Activated T-helper 1 cell treated with anti-CD3 and anti-CD28 coated beads, Interleukin-12 subunit alpha, Interleukin-12 subunit beta, Interleukin-2, Interleukin-4 antibody, amounts not matched to agents 30 ng/mL and 10 ng/mL and 1 ng/mL, durations not matched to agents 14 hours and 24 hours and 36 hours (primary cell): ENCODE measurements around the gene CUBN. TPM values are rescaled to one million over a fixed set of nuclear protein-coding genes. Genes with fewer than 3 reads are reported as not detected.

Experiments used
- DNase-seq: peaks from one replicate; pipeline ENCODE4 v3.0.0; 2021; ENCODE audit warnings: low spot score
- H3K27ac Mint-ChIP-seq: one replicate; pipeline ENCODE4 v1.8.0; 2021; ENCODE audit warnings: mild to moderate bottlenecking, mixed read lengths
- H3K27me3 Mint-ChIP-seq: one replicate; pipeline ENCODE4 v1.8.0; 2022; ENCODE audit warnings: mild to moderate bottlenecking, moderate library complexity, mixed read lengths; ENCODE audit not compliant: insufficient read depth
- H3K36me3 Mint-ChIP-seq: one replicate; pipeline ENCODE4 v1.8.0; 2021; ENCODE audit warnings: low read depth, mixed read lengths
- H3K4me1 Mint-ChIP-seq: one replicate; pipeline ENCODE4 v1.8.0; 2021; ENCODE audit warnings: low read depth, mixed read lengths
- H3K4me3 Mint-ChIP-seq: one replicate; pipeline ENCODE4 v1.8.0; 2021; ENCODE audit warnings: mild to moderate bottlenecking, moderate library complexity, mixed read lengths
- H3K9me3 Mint-ChIP-seq: one replicate; pipeline ENCODE4 v1.8.0; 2021; ENCODE audit warnings: mixed read lengths
- intact Hi-C: fragments of 100-400 bp; cut with micrococcal nuclease; formaldehyde crosslinking; loops from one replicate; pipeline ENCODE4 v1.15.1; 2024
- total RNA-seq: library from RNA; stranded (reverse); gene quantifications from 2 replicates; pipeline ENCODE4 v1.2.3, GENCODE V29; 2022

Gene CUBN
- total RNA-seq, 1 donor from 2014 or later: 0.21 TPM

GRCh38 chr10:16904639-16905061 lies 225.0 kb downstream of the CUBN start:
- Mint-ChIP-seq H3K4me1 (peaks cover 9% of the 10 kb centered on the region), H3K36me3 (no peaks in the 10 kb centered on the region), H3K4me3 (no peak overlapping the region), H3K9me3 (no peaks in the 10 kb centered on the region), H3K27me3 (peaks cover 7% of the 10 kb centered on the region), H3K27ac (no peak overlapping the region)
- intact Hi-C loops: loop anchor here (5.0 kb wide), 1 partner anchor 353 kb away; no protein-coding TSS in a partner anchor
- no peak for DNase-seq

- Mint-ChIP-seq H3K9me3 (no peaks in the 10 kb centered on the region), H3K4me1 (peaks cover 9% of the 10 kb centered on the region)
- intact Hi-C loops: no loop called here
These were observed 225.6 kb downstream of the CUBN start for GRCh38 chr10:16904049-16904448.

GRCh38 chr10:16902606-16903005 lies 227.0 kb downstream of the CUBN start:
- intact Hi-C loops: loop anchor here (1.0 kb wide), 4 partner anchors 100 to 325 kb away; no protein-coding TSS in a partner anchor
- peaks cover 9% of the 10 kb centered on the region for H3K4me1 Mint-ChIP-seq
- H3K4me3 Mint-ChIP-seq: no peak overlapping the region
- no peaks in the 10 kb centered on the region for H3K9me3 Mint-ChIP-seq
- DNase-seq: peak; percentile 24
- peaks cover 5% of the 10 kb centered on the region for H3K27me3 Mint-ChIP-seq
- no peak overlapping the region for H3K27ac Mint-ChIP-seq
- no peaks in the 10 kb centered on the region for H3K36me3 Mint-ChIP-seq

More at GRCh38 chr10:16904049-16904448, 225.6 kb downstream of the CUBN start:
- H3K36me3 Mint-ChIP-seq: no peaks in the 10 kb centered on the region
- DNase-seq: no peak
- H3K27me3 Mint-ChIP-seq: peaks cover 7% of the 10 kb centered on the region
- no peak overlapping the region for H3K4me3 Mint-ChIP-seq
- no peak overlapping the region for H3K27ac Mint-ChIP-seq

- Mint-ChIP-seq H3K27me3 (peaks cover 6% of the 10 kb centered on the region), H3K27ac (no peak overlapping the region), H3K9me3 (no peaks in the 10 kb centered on the region), H3K36me3 (no peaks in the 10 kb centered on the region), H3K4me1 (peaks cover 9% of the 10 kb centered on the region), H3K4me3 (no peak overlapping the region)
- intact Hi-C loops: no loop called here
- no peak for DNase-seq
These were observed 228.5 kb downstream of the CUBN start for GRCh38 chr10:16901106-16901505.

GRCh38 chr10:16896993-16897392 lies 232.6 kb downstream of the CUBN start:
- Mint-ChIP-seq H3K4me1 (peaks cover under 1% of the 10 kb centered on the region), H3K27me3 (peaks cover 7% of the 10 kb centered on the region), H3K27ac (no peak overlapping the region), H3K4me3 (no peak overlapping the region), H3K9me3 (no peaks in the 10 kb centered on the region), H3K36me3 (no peaks in the 10 kb centered on the region)
- intact Hi-C loops: no loop called here
- DNase-seq: no peak

- H3K27me3 Mint-ChIP-seq: peaks cover 8% of the 10 kb centered on the region
- no peak for DNase-seq
- H3K27ac Mint-ChIP-seq: no peak overlapping the region
- no peaks in the 10 kb centered on the region for H3K9me3 Mint-ChIP-seq
- no peaks in the 10 kb centered on the region for H3K36me3 Mint-ChIP-seq
- intact Hi-C loops: loop anchor here (5.0 kb wide), 3 partner anchors 247 to 362 kb away; no protein-coding TSS in a partner anchor
- H3K4me3 Mint-ChIP-seq: no peak overlapping the region
- H3K4me1 Mint-ChIP-seq: peaks cover 10% of the 10 kb centered on the region
These were observed 234.8 kb downstream of the CUBN start for GRCh38 chr10:16894821-16895220.

- H3K4me3 Mint-ChIP-seq: no peak overlapping the region
- no peaks in the 10 kb centered on the region for H3K36me3 Mint-ChIP-seq
- no peak overlapping the region for H3K27ac Mint-ChIP-seq
- peaks cover 10% of the 10 kb centered on the region for H3K4me1 Mint-ChIP-seq
- peaks cover 8% of the 10 kb centered on the region for H3K27me3 Mint-ChIP-seq
- no peaks in the 10 kb centered on the region for H3K9me3 Mint-ChIP-seq
- DNase-seq: no peak
- intact Hi-C loops: loop anchor here (5.0 kb wide), 3 partner anchors 249 to 364 kb away; no protein-coding TSS in a partner anchor
These were observed 235.9 kb downstream of the CUBN start for GRCh38 chr10:16893664-16894063.

- Mint-ChIP-seq H3K4me3 (no peak overlapping the region), H3K4me1 (peaks cover 10% of the 10 kb centered on the region), H3K9me3 (no peaks in the 10 kb centered on the region), H3K27me3 (peaks cover 9% of the 10 kb centered on the region), H3K36me3 (no peaks in the 10 kb centered on the region), H3K27ac (no peak overlapping the region)
- no peak for DNase-seq
- intact Hi-C loops: loop anchor here (1.0 to 5.0 kb wide), 4 partner anchors 134 to 366 kb away; no protein-coding TSS in a partner anchor
These were observed 238.0 kb downstream of the CUBN start for GRCh38 chr10:16891375-16892313.

GRCh38 chr10:16890691-16891090 lies 238.9 kb downstream of the CUBN start:
- Mint-ChIP-seq H3K4me3 (no peak overlapping the region), H3K27ac (no peak overlapping the region), H3K9me3 (no peaks in the 10 kb centered on the region), H3K27me3 (peaks cover 9% of the 10 kb centered on the region), H3K4me1 (peaks cover 10% of the 10 kb centered on the region), H3K36me3 (no peaks in the 10 kb centered on the region)
- no peak for DNase-seq
- intact Hi-C loops: loop anchor here (1.0 to 5.0 kb wide), 4 partner anchors 135 to 367 kb away; no protein-coding TSS in a partner anchor

- H3K36me3 Mint-ChIP-seq: no peaks in the 10 kb centered on the region
- no peaks in the 10 kb centered on the region for H3K9me3 Mint-ChIP-seq
- DNase-seq: no peak
- H3K27ac Mint-ChIP-seq: no peak overlapping the region
- peaks cover 10% of the 10 kb centered on the region for H3K4me1 Mint-ChIP-seq
- H3K4me3 Mint-ChIP-seq: no peak overlapping the region
- peaks cover 5% of the 10 kb centered on the region for H3K27me3 Mint-ChIP-seq
- intact Hi-C loops: no loop called here
These were observed 242.0 kb downstream of the CUBN start for GRCh38 chr10:16887565-16887964.

GRCh38 chr10:16886031-16886430 lies 243.6 kb downstream of the CUBN start:
- Mint-ChIP-seq H3K4me1 (no peaks in the 10 kb centered on the region), H3K27me3 (peaks cover 5% of the 10 kb centered on the region), H3K9me3 (no peaks in the 10 kb centered on the region), H3K27ac (no peak overlapping the region), H3K4me3 (no peak overlapping the region), H3K36me3 (no peaks in the 10 kb centered on the region)
- DNase-seq: no peak
- intact Hi-C loops: no loop called here

- intact Hi-C loops: no loop called here
- no peaks in the 10 kb centered on the region for H3K36me3 Mint-ChIP-seq
- no peak overlapping the region for H3K27ac Mint-ChIP-seq
- DNase-seq: no peak
- H3K9me3 Mint-ChIP-seq: no peaks in the 10 kb centered on the region
- H3K4me3 Mint-ChIP-seq: no peak overlapping the region
- H3K4me1 Mint-ChIP-seq: no peaks in the 10 kb centered on the region
- peaks cover 7% of the 10 kb centered on the region for H3K27me3 Mint-ChIP-seq
These were observed 245.1 kb downstream of the CUBN start for GRCh38 chr10:16884497-16884896.

GRCh38 chr10:16883084-16883483 lies 246.5 kb downstream of the CUBN start:
- intact Hi-C loops: no loop called here

More at GRCh38 chr10:16883084-16883483, 246.5 kb downstream of the CUBN start:
- DNase-seq: no peak
- Mint-ChIP-seq H3K27me3 (peaks cover 7% of the 10 kb centered on the region), H3K9me3 (no peaks in the 10 kb centered on the region), H3K27ac (no peak overlapping the region), H3K36me3 (no peaks in the 10 kb centered on the region), H3K4me3 (no peak overlapping the region), H3K4me1 (no peaks in the 10 kb centered on the region)
